OCI-LY7 (cell line): ENCODE data around the gene TTC23L. TPM values are rescaled to one million over a fixed set of nuclear protein-coding genes. Genes with fewer than 3 reads are reported as not detected.
A peak's percentile ranks its signal among the peaks of the same experiment; 100 is the strongest.

Experiments used
- BruUV-seq: library from RNA; stranded (reverse); fragments of 400-500 nt; replicated peaks from 2 replicates; lab custom pipeline; 2021; lab: Mats Ljungman, UMichigan
- CTCF ChIA-PET: fragments of 300-600 bp; sonication (Branson Sonifier 250); formaldehyde crosslinking; loops from one replicate; lab custom pipeline; 2022; ENCODE audit warnings: antibody characterized with exemption; ENCODE audit not compliant: unreplicated experiment; lab: Charles Lee
- POLR2A ChIA-PET: fragments of 300-600 bp; sonication (Branson Sonifier 250); formaldehyde crosslinking; loops from one replicate; lab custom pipeline; 2022; ENCODE audit warnings: antibody characterized with exemption; lab: Charles Lee
- DNase-seq: peaks from one replicate; pipeline ENCODE4 v3.0.0-alpha.2; 2015; ENCODE audit warnings: low spot score
- H2AFZ ChIP-seq: fragments of 200-600 bp; sonication (generic), shearing (Covaris generic); 2 replicates; pipeline ENCODE4 v1.6.1; 2014; ENCODE audit warnings: mild to moderate bottlenecking, antibody characterized with exemption, low read length, moderate library complexity
- H3K27ac ChIP-seq: fragments of 200-600 bp; sonication (generic); 2 replicates; pipeline ENCODE4 v1.5.1; 2014; ENCODE audit warnings: mixed run types, low read depth, mild to moderate bottlenecking, moderate library complexity, low read length, inconsistent platforms; ENCODE audit not compliant: poor library complexity, severe bottlenecking
- H3K36me3 ChIP-seq: fragments of 200-600 bp; sonication (generic); 2 replicates; pipeline ENCODE4 v1.6.1; 2014; ENCODE audit warnings: mild to moderate bottlenecking, antibody characterized with exemption, low read length, moderate library complexity, mixed read lengths; ENCODE audit not compliant: insufficient read depth
- H3K4me1 ChIP-seq: fragments of 200-600 bp; sonication (generic); 2 replicates; pipeline ENCODE4 v1.5.1; 2014; ENCODE audit warnings: mild to moderate bottlenecking, low read length; ENCODE audit not compliant: insufficient read depth, poor library complexity, severe bottlenecking
- H3K4me2 ChIP-seq: fragments of 200-600 bp; sonication (generic); 2 replicates; pipeline ENCODE4 v1.6.1; 2014; ENCODE audit warnings: mild to moderate bottlenecking, low read length
- H3K4me3 ChIP-seq: fragments of 200-600 bp; sonication (generic); 2 replicates; pipeline ENCODE4 v1.5.1; 2014; ENCODE audit warnings: mild to moderate bottlenecking, low read depth, low read length; ENCODE audit not compliant: poor library complexity, severe bottlenecking
- H3K79me2 ChIP-seq: fragments of 200-600 bp; sonication (generic); 2 replicates; pipeline ENCODE4 v1.6.1; 2016; ENCODE audit warnings: low read depth, mild to moderate bottlenecking, low read length, moderate library complexity, mixed read lengths; ENCODE audit not compliant: insufficient read depth
- H3K9me2 ChIP-seq: fragments of 200-600 bp; sonication (generic); 2 replicates; pipeline ENCODE4 v1.6.1; 2016; ENCODE audit warnings: mild to moderate bottlenecking, low read length, mixed read lengths; ENCODE audit not compliant: insufficient read depth
- H3K9me3 ChIP-seq: fragments of 200-600 bp; sonication (generic); 2 replicates; pipeline ENCODE4 v1.6.1; 2014; ENCODE audit warnings: mild to moderate bottlenecking, mixed run types, low read length, mixed read lengths
- H4K20me1 ChIP-seq: fragments of 200-600 bp; sonication (generic); 2 replicates; pipeline ENCODE4 v1.6.1; 2014; ENCODE audit warnings: mild to moderate bottlenecking, antibody characterized with exemption, low read length, moderate library complexity, mixed read lengths; ENCODE audit not compliant: insufficient read depth
- CTCF ChIP-seq: fragments of 200-600 bp; sonication (generic); conservative IDR thresholded peaks from 2 replicates; pipeline ENCODE4 v1.5.1; 2014; ENCODE audit warnings: mild to moderate bottlenecking, antibody characterized with exemption, low read length, moderate library complexity, mixed read lengths
- EZH2phosphoT487 ChIP-seq: fragments of 200-600 bp; sonication (generic); IDR thresholded peaks from 2 replicates; pipeline ENCODE4 v1.6.1; 2018; ENCODE audit warnings: low read depth, borderline replicate concordance, mild to moderate bottlenecking, mixed run types, antibody characterized with exemption, low read length, moderate library complexity, mixed read lengths
- intact Hi-C: fragments of 100-400 bp; cut with micrococcal nuclease; formaldehyde crosslinking; loops from one replicate; pipeline ENCODE4 v1.10.0; 2022; ENCODE audit not compliant: unreplicated experiment
- total RNA-seq, 2 experiments: library from RNA; depleted of rRNA in 1 of 2; stranded (reverse); fragments of >200 nt in 1 of 2; shearing (Covaris generic) in 1 of 2; gene quantifications; 2 replicates each; pipeline ENCODE4 v1.2.3, GENCODE V29; 2014 to 2022

The TTC23L gene
- total RNA-seq, 2 experiments from 2014 or later: 0.06 to 1.4 TPM

- H3K27ac ChIP-seq: no peak overlapping the region
- no peaks in the 10 kb centered on the region for H3K4me1 ChIP-seq
- no peak overlapping the region for H3K4me3 ChIP-seq
- 0 out of 2 replicates have a peak, but pooled peaks cover 6% of the 10 kb centered on the region for H4K20me1 ChIP-seq
- no peaks in the 10 kb centered on the region for H3K9me2 ChIP-seq
- TF ChIP-seq EZH2phosphoT487 (no peak), CTCF (no peak)
- H2AFZ ChIP-seq: no peak overlapping the region
- ChIA-PET POLR2A (interaction anchor here (0.7 kb wide), 1 partner anchor 38 kb away, joined by 3 read pairs; no protein-coding TSS in a partner anchor), CTCF (no interaction called here)
- H3K4me2 ChIP-seq: no peak overlapping the region
- intact Hi-C loops: no loop called here
- no peak for DNase-seq
- no peaks in the 10 kb centered on the region for H3K9me3 ChIP-seq
- no TSS peak for BruUV-seq
- H3K36me3 ChIP-seq: peaks cover 41% of the 10 kb centered on the region
- peaks cover 3% of the 10 kb centered on the region; the same call in 1 of the 2 replicates for H3K79me2 ChIP-seq
These were observed 61.7 kb downstream of the TTC23L start for GRCh38 chr5:34900652-34901051.

GRCh38 chr5:34903260-34903659, 64.3 kb downstream of the TTC23L start:
- no peak overlapping the region for H3K4me3 ChIP-seq
- TF ChIP-seq CTCF (no peak), EZH2phosphoT487 (no peak)
- BruUV-seq: no TSS peak
- ChIA-PET CTCF (interaction anchor here (1.4 kb wide), 1 partner anchor 77 kb away, joined by 3 read pairs; no protein-coding TSS in a partner anchor), POLR2A (interaction anchor here (0.7 to 2.2 kb wide), 4 partner anchors 10 to 22 kb away, joined by 3 to 11 read pairs (median 7); partner anchors contain the start of genes BRIX1 and RAD1)
- H3K27ac ChIP-seq: no peak overlapping the region
- H2AFZ ChIP-seq: no peak overlapping the region
- H3K4me1 ChIP-seq: no peaks in the 10 kb centered on the region
- peaks cover 67% of the 10 kb centered on the region for H3K36me3 ChIP-seq
- no peak for DNase-seq
- no peaks in the 10 kb centered on the region for H3K9me2 ChIP-seq
- H3K79me2 ChIP-seq: peaks cover 3% of the 10 kb centered on the region; the same call in 1 of the 2 replicates
- 0 out of 2 replicates have a peak, but pooled peaks cover 6% of the 10 kb centered on the region for H4K20me1 ChIP-seq
- intact Hi-C loops: no loop called here
- no peaks in the 10 kb centered on the region for H3K9me3 ChIP-seq
- no peak overlapping the region for H3K4me2 ChIP-seq

GRCh38 chr5:34905564-34905963, 66.6 kb downstream of the TTC23L start:
- Histone ChIP-seq H3K79me2 (peaks cover 3% of the 10 kb centered on the region; the same call in 1 of the 2 replicates), H3K9me2 (no peaks in the 10 kb centered on the region), H3K9me3 (no peaks in the 10 kb centered on the region), H4K20me1 (0 out of 2 replicates have a peak, but pooled peaks cover 6% of the 10 kb centered on the region), H3K4me1 (no peaks in the 10 kb centered on the region), H2AFZ (no peak overlapping the region), H3K4me2 (no peak overlapping the region), H3K27ac (no peak overlapping the region), H3K36me3 (peaks cover 89% of the 10 kb centered on the region), H3K4me3 (no peak overlapping the region)
- no peak for DNase-seq
- ChIA-PET POLR2A (interaction anchor here (0.9 kb wide), 1 partner anchor 191 kb away, joined by 3 read pairs; no protein-coding TSS in a partner anchor), CTCF (no interaction called here)
- no TSS peak for BruUV-seq
- TF ChIP-seq EZH2phosphoT487: no peak
- peak; percentile 72 for TF ChIP-seq CTCF
- intact Hi-C loops: no loop called here
